Amniotic epithelial cell (primary cell): ENCODE measurements around the gene SLC25A25.
"Not testable (repeated sequence)": the region's sequence is repeated elsewhere in the genome, so short reads cannot be mapped to it uniquely, and the experiment has no call there.

Experiments
- DNase-seq: peaks from one replicate; pipeline ENCODE4 v3.0.0-alpha.2; 2010; ENCODE audit warnings: low read depth

Gene SLC25A25

DNA sequence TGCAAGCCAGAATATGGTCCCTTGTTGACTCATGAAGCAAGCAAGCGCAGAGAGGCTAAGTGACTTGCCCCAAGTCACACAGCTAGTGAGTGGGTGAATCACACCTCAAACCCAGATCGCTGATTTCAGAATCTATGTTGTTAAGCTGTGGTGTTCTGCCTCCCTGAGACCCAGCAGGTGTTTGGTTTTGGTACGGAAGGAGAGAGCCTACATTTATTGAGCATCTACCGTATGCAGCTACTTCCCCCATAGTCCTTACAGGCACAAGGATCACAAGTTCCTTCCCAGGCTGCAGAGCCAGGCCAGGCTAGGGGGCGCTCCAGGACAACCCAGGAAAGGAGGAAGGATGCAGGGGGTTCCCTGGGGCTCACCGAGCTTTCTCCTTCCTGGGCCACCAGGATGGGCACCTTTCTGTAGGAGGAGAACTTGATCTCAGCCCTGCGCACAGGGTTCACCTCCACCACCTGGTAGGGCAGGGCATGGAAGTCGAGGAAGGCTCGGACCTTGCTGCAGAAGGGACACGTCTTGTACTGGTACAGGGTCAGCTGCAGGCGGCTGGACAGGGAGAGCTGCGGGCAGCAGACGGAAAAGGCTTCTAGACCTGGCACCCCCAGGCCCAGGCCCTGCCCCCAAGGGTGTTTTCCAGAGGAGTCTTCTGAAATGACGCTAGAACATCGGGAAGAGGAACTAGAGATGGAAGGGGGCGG lies 57.0 kb downstream of the SLC25A25 start:
- DNase-seq: peak; percentile 52

DNA sequence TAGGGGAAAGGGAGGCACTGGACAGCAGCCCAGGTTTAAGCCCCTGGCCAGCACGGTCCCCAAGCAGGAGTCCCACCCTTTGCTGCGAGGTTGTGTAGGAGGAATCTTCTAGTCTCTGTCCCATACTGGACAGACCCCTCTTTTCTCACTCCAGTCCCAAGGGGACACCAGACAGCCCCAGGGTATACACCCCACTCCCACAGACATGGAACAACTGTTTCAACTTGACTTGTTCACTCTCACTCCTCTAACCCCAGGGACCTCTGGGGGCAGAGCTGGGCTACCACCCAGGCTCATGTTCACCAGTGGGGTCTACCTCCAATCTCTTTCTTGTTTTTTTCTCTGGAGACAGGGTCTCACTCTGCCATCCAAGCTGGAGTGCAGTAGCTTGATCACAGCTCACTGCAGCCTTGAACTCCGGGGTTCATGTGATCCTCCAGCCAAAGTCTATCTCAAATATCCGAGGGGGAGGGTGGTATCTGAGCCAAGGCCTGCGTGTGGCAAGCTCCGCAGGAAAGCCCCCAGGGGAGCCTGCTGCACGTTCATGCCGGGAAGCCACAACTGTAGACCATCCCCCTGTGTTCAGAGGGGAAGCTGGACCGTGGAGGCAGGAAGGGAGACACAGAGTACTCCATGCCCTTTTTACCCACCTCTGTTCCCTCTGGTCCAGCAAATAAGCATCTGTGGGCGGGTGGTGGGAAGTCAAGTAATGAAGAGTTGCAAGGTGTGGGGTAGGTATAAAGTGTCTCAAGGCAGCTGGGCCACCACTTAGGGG lies 57.7 kb downstream of the SLC25A25 start:
- no peak for DNase-seq

DNA sequence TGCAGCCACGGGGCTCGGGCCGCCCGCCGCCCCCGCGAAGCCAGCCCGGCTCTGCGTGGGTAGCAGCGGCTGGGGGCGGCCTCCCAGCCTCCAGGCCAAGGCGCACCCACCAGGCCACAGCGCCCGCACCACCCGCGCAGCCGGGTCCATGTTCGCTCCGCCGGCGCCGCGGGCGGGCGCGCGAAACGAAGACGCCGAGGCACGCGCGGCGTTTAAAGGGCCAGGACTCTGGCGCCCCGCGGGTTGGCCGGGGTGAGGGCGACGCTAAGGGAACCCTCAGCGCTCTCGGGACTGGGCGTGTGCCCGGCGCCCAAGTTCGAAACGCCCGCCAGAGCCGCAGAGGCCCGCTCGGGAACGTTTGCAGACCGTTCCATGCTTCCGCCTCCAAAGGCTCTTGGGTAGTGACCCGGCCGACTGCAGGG lies 59.5 kb downstream of the SLC25A25 start, which contains the start of gene PTGES2:
Gene PTGES2 (minus strand): TSS at position 162 of the 422 bp plus-strand sequence. CDS start 12 bp downstream, at position 150.
- peak; percentile 77 for DNase-seq

DNA sequence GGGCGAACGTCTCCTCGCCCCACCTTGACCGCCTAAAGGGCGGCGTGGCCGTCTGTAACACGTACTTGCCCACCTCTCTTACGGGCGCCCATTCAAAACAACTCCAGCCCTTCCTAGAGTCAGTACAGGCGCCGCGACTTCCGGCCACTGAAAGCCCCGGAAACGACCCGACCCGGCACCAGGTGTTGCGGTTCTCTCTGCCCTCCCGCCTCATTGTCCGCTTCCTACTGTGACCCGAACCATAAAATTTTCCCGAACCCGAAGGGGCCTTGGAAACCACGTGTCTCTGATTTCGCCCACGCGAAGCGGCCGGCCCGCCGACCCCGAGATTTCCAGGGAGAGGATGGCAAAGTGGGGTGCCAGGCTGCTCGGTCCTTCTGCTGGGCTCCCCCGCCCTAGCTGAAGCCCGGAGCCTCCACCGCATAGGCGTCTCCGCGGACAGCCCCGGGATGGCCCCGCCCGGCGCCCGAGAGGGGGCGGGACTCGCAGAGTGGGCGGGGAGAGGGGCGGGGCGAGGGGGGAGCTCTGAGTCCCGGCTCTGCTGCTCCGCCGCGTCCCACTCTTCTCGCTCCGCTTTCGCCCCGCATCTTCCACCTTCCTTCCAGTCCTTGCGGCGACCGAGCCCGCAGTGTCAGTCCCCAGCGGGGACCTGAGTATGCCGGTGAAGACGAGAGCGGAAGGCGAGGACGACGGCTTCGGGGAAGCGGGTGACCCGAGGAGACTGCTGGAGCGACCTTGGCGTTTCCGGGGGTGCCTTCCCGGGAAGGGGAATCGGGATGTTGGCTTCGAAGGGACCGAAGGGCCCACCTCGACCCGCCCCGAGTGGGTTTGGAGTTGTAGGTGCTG lies 60.2 kb downstream of the SLC25A25 start:
- peak; percentile 93 for DNase-seq

DNA sequence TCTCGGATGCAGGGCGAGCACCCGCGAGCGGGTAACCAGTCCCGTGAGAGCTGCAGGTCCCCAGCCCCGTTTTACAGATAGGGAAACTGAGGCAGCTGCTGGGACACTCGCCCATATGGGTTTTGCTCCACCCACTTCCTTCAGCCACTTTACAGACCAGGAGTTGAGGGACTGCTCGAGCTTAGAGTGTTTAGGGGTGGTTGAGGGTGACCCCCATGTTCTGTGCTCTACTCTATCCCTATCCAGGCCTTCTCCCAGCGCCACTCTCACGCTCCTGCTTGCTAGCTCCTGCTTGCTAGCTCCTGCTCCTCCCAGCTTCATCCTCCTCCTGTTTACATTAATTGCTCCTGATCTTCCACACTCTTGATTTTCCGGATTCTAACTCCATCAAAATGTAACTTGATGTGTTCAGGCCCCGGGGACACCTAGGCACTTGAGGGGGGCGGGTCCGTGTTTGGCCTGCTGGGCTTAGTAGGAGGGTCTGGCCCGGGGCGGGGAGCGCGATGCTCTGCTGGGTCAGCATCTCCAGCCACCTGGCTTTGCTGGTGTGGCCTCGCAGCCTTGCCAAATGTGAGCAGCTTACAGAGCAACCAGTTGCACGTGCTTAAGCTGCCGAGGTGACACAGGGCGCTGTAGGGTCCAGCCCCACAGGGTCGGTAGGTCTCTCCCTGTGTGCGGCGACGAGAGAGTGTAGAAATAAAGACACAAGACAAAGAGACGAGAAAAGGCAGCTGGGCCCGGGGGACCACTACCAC lies 61.0 kb downstream of the SLC25A25 start:
- DNase-seq: no peak

DNA sequence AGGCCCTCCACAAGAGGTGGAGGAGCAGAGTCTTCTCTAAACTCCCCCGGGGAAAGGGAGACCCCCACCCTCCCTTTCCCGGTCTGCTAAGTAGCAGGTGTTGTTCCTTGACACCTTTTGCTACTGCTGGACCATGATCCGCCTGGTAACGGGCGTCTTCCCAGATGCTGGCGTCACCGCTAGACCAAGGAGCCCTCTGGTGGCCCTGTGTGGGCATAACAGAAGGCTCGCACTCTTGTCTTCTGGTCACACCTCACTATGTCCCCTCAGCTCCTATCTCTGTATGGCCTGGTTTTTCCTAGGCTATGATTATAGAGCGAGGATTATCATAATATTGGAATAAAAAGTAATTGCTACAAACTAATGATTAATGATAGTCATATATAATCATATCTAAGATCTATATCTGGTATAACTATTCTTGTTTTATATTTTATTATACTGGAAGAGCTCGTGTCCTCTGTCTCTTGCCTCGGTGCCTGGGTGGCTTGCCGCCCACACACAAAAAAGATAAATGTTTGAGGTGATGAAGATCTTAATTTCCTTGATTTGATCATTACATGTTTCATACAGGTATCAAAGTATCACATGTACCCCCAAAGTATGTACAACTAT lies 62.1 kb downstream of the SLC25A25 start:
- not testable (repeated sequence) for DNase-seq

DNA sequence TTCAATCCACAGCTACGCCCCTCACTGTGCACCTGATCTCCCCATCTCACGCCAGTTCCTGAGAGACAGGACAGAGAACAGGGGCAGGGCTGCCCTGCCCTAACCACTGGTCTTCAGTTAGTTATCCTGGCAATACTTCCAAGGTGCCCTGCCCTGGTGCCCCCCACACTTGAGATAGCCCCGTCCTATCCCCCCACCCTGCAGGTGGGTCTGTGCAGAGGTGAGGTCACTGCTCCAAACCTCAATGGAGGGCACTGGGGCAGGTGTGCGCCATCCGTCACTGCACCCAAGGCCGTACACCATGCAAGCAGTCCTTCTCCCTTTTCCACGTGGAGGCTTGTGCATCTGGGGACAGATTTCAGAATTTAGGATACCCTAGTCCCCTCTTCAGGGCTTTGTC lies 62.6 kb downstream of the SLC25A25 start:
- not testable (repeated sequence) for DNase-seq

DNA sequence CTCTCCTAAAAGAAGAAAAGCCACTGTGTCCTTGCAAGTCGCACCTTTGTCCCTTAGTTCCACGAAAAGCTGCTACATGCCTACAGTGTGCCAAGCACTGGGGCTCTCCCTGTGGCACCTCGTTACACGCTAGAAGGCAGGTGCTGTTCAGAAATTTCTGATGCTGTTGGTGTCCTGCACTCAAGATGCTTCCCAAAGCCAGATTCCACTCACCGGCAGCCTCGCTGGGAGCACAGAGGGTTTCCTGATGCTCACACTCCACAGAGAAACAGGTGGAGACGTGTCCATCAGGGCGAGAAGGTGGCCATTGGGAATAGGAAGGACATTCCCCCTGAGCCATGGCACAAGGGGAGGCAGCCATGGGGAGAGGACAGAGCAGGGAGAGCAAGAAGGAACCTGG lies 63.3 kb downstream of the SLC25A25 start:
- DNase-seq: not testable (repeated sequence)

DNA sequence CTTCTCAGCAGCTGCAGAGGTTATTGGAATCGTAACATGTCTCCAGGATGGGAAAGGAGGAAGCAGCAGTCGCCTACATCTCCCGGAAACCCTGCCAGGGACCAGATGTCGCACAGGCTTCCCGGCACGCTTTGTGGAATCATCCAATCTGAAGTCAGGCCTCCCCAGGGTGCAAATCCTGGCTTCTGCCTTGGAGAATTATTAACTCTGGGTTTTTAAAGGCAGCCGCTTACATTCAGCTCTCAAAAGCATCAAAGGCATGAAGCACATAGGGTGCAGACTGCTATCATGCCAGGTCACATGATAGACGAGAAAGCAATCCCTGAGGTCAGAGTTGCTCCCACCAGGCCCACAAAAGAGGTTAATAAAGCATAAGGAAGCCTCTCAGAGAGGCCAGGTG lies 64.1 kb downstream of the SLC25A25 start:
- not testable (repeated sequence) for DNase-seq

DNA sequence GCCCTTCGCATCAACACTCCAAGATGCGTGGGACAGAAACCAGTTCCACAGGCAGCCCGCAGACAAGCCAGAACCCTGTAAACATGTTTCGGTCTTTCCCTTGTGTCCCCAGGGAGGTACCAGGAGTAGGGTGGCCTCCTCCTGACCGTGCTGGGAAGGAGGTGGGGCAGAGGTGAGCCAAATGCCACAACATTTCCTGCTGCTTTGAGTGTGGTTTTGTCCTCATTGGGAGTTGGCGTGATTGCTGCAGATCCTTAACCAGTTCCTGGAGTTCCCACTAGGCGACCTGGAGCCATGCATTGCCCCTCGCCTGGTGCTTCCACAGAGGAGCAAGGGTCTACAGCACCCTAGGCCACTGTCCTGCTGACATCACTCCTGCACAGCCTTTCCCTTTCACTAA lies 67.5 kb downstream of the SLC25A25 start:
- not testable (repeated sequence) for DNase-seq

DNA sequence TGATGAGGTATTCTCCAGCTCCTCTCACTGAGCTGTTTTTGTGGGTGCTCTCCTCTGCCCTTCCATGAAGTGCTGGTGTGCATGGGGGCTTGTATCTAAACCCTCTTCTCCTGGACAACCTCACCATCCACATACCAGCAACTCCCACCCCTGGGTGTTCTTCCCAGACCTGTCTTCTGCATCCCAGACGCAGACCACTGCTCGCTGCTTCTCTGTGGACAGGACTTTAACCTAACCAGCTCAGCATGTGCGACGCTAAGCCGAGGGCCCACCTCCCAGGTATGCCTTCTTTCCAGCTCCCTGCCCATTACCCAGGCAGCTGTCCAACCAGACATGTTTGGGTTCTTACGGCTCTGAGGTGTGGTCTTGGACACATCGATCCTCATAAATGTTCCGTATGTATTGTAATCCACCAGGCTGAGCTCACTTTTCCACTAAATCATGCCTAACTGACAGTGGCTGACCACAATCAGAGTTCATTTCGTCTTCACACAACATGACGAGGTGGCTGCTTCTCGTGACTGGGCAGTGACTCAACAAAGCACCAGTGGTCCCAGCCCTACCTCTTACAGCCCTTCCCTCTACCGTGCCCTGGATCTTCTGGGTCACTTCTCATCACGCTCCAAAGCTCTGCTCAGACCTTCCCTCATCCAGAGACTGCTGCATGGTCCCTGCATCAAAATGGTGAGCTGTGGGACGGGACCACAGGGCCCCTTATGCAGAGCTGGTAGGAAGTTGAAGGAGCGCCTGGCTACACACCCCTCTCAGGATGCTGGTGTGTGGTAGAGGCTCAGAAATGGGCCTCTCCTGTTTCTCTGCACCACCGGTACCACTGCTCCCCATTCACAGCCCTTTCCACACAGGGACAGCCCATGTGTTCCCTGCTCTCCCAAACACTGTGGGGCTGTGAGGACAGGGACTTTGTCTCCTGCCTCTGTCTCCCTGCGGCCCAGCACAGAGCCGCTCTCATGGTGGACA lies 69.1 kb downstream of the SLC25A25 start:
- peak; percentile 82 for DNase-seq

DNA sequence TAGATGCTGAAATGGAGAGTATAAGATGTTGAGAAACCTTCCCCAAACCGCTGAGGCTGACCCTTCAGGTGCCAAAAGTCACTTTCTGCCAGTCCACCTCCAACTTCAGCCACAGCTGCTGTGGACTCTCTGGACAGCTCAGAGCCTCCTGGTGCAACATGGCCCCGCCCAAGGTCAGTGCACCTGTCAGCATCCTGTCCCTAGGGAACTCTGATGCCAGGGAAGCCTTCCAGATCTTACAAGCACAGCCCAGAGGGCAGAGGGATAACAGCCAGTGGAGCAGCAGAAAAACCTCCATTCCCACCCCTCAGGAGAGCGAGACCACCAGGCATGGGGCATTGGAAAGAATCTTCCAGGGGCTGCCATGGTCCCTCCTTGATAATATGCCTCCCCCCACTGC lies 70.0 kb downstream of the SLC25A25 start:
- DNase-seq: no peak

DNA sequence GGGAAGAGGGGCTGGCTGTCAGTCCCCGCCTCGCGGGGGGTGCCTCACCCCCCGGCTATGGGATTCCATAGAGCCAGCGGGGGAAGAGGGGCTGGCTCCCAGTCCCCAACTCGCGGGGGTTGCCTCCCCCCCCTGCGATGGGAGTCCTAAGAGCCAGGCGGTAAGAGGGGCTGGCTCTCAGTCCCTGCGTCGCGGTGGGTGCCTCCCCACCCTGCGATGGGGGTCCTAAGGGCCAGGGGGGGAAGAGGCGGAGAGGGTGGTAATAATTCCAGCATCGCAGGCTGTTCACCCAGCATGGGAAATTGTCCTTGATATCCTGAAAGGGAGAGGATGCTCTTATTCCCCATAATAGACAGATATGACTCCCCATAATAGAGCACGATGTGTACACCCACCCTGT lies 71.6 kb downstream of the SLC25A25 start:
- no peak for DNase-seq

DNA sequence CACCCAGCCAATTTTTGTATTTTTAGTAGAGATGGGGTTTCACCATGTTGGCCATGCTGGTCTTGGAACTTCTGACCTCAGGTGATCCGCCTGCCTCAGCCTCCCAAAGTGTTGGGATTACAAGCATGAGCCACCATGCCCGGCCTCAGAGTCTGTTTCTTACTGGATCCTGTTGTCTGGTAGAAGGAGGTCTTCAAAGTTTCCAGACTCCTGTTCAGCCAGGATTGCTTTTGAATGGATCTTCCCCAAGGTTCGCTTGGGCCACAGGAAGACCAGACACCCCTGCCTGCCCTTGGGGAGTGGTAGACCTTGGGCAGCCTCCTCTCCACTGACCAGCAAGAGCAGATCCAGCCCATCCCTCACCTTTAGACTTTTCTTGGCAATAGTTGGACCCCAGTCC lies 73.6 kb downstream of the SLC25A25 start:
- no peak for DNase-seq

DNA sequence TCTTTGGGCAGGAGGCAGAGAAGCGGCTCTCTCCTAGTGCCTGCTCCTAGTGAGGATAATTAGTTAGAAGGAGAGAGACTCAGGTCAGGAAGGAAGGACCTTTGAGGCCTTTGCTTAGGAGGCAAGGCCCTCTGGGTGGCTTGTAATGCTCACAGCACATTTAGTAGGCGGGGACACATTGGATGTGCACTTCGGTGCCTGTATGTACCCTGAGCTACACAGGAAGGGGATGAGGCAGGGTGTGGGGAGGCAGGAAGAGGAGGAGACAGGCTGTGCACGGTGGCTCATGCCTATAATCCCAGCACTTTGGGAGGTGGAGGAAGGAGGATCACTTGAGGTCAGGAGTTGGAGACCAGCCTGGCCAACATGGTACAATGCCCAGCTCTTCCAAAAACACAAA lies 74.0 kb downstream of the SLC25A25 start:
- no peak for DNase-seq

DNA sequence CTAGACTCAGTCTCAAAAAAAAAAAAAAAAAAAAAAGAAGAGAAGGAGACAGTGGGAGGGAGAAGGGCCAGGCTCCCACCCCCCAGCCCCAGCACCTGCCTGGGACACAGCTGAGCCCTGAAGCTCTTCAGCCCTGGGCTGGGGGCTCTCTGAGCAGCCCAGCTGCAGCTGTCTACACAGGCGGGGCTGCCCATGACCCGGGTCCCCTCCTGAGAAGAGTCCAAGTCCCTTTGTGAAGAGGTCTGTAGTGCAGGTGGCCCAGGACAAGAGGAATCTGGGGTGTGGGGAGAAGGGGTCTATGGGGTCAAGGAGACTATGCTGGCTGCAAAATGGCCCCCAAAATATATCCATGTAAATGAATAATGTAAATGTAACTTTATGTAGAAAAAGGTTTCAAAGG lies 74.6 kb downstream of the SLC25A25 start:
- no peak for DNase-seq

DNA sequence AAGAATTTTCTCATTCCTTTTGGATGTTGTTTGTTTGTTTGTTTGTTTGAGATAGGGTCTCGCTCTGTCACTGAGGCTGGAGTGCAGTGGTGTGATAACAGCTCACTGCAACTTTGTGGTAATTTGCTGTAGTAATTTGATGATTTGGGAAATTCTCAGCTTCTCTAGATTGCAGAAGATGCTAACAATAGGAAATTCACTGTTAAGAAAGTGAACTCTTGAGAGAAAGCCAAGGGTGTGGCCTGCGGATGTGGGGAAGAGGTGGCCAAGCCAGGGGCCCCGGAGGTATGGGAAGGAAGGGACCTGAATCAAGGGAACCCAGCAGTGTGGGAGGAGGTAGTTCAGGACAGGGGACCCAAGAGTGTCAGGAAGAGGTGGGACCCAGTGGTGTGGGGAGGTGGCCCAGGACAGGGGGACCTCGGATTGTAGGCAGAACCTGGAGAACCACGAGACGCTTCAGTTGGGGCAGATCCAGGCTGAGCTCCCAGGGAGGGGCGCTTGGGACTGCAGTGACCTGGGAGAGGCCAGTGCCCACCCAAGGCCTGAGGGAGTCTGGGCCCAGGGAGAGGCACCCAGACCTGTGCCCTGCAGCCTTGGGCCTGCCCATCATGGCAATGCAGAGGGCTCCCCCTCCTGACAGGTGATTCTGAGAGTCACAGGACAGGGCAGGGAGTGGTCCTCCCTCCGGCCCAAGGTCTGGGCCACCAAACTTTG lies 75.7 kb downstream of the SLC25A25 start:
- DNase-seq: no peak

DNA sequence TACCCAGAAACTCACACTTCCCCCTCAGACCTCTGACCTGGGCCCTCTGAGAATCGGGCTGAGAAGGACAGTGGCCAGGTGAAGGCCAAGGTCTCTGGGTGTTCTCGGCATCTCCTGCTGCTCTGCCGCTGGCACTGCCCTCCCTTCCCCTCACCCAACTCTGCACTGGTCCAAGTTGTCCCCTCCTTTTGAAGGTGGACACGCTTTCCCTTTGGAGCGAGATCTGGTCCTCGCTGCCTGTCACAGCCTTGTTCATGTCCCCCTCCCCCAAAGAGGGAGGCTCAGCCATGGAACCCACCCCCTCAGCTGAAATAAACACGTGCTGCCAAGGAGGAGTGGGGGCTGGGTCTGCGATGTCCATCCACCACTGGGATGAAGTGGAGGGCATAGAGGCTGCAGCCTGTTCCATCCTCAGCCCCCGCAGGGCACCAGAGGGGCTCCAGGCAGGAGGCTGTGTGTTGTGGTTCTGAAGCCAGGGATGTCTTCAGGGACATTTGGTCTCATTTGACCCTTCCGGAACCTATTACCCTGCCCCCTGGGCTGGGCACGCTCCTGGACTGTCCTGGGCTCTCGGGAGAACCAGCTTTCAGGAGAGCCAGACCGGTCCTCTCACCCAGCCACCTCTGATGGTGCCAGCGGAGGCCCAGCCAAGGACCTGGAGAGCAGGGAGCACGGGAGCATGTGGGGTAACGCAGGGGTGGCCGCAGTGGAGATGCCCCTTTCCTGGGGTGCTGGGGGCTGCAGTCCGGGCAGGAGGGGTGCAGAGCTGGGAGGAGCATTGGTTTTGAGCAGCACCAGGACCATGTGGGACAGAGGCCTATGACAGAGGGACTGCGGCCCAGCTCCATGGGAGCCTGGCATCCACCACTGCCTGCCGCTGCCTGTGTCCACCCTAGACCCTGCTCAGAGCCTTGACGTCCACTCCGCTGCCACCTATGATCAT lies 76.5 kb downstream of the SLC25A25 start:
- DNase-seq: no peak
